Tibial nerve (tissue), 3 donors: ENCODE measurements around the gene DNAJB9.

Experiments
- CTCF ChIP-seq, 5 experiments: fragments of 200-600 bp in 3 of 5; fragments of 450-650 bp in 2 of 5; sonication (generic) in 3 of 5; IDR thresholded peaks; one replicate each; pipeline ENCODE4 v1.5.1; 2016 to 2019; ENCODE audit warnings: antibody characterized with exemption in 5 of 5, mild to moderate bottlenecking in 3 of 5, moderate library complexity in 2 of 5
- POLR2A ChIP-seq, 2 donors: fragments of 450-650 bp; IDR thresholded peaks; one replicate each; pipeline ENCODE4 v1.6.1; 2017; ENCODE audit warnings: antibody characterized with exemption in 2 of 2, mild to moderate bottlenecking in 2 of 2, moderate library complexity in 2 of 2

DNA sequence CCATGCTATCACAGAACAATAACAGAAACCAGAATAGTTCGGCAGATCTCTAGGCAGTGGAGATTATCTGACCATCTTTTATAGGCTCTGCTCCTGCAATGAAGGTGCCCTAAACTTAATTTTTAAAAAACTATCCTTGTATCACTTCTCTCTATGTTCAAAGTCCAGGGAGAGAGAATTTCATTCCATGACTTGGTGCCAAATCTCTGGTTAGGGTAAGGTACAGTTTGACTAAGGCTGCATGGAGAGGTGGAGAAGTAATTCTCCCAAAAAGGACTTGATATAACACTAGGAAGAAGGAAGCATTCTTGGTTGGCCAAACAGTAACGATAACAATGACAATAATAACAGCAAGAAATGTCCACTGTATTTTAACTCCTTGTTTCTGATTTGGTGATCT is 40.0 kb downstream of the DNAJB9 start:
- no peak for TF ChIP-seq CTCF (IDR thresholded peaks at IDR 0.05)
- TF ChIP-seq POLR2A (IDR thresholded peaks at IDR 0.05) = no peak
